ENCODE measurements around the gene ATP2A2.
"Not testable (repeated sequence)": the region's sequence is repeated elsewhere in the genome, so short reads cannot be mapped to it uniquely, and the experiment has no call there.

Gene ATP2A2

DNA sequence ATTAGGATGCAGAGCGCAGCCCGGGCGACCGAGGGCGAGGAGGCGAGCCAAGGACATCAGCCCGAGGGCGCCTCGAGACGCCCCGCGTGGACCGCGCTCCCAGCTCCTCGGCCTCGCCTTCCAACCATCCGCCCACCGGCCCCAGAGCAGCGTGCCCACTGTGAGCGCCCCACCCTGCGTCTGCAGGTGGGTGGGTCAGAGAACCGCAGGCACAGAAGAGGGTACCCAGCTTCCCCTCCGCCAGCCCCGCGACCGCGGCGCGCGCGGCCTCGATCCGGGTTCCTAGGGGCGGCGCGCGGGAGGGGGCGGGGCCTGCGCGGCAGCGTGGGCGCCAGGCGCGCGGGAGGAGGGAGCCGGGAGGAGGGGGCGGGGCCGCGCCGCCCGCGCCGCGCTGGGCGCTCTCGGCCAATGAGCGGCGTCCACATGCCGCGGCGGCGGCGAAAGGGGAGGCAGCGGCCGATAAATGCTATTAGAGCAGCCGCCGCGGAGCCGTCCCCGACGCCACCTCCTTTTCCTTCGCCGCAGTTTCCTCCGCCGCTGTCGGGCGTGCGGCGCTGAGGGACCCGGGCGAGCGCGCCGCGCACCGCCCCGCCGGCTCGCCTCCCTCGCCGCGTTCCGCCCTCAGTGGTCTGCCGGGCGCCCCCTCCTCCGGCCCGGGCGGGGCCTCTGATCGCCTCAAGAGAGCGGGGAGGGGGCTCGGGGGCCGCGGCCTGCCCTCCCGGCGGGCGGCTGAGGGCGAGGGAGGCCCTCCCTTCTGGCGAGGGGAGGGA lies at the start of gene ATP2A2:
Gene ATP2A2 (plus strand): TSS at position 469 of the 770 bp plus-strand sequence. CDS start 543 bp downstream, outside the sequence.
- peak; percentile 91 for DNase-seq

DNA sequence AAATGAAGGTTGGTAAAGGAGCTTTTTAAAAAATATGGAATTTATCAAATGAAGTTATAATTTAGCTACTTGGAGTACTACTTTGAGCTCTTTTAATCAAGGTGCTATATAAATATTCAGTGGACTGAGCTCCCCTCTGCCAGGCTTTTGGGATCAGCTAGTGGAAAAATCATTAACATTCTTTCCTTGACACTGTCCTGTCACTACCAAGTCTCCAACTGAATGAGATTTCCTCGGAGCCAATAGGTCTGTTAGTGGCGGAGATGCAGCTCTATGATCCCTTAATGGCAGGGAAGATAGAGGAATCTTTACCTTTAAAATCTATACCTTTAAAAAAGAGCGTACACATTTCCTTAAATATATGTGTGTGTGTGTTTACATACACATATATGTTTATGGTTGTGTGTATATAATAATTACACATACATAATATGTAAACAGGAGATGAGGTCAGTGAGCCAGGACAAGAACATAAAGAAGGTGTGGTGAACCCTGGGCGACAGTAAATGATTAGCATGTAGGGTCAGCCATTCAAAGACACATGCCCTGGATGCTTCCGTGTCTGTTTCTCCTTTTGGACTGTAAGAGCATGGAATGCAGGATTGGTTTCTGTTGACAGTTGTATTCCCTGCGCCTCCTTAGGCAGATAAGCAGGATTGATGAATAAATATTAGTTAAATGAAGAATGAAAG lies 47.7 kb upstream of the ATP2A2 start:
- no peak for DNase-seq

DNA sequence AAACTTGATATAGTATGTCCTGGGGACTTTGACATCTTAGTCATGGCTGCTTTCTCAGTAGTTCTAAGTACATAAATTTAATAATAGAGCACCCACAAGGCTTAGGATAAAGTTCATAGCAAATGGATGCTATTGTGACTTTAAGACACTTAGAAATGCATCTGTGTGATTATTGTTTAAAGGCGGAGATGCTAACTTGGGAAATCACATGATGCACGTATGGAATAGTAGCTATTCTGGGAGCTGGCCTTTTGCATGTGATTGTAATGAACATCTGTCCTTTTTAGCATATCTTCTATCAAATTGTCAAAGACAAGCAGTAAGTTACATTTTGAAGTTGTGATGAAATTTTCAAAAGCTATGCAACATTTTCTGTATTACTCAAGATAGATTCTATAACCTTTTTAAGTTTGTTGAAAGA lies 46.7 kb upstream of the ATP2A2 start:
- DNase-seq: no peak

DNA sequence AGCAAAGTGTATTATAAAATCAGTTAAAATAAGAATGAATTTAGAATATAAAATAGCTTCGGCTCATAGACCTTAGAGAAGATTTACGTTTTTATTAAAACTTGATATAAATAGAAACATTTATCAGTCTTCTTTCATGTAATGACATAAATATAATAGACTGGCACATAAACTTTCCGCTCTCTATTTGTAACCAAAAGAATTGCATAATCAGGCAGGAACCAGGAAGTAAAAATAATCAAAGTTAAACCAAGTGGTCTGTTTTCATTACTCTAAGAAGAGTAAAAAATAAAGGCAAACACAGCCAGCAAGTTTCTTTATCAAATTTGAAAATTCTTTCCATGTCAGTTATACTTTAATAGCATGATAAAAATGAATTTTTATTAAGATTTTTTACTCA lies 46.3 kb upstream of the ATP2A2 start:
- DNase-seq: no peak

GRCh38 chr12:110235383-110235782 lies 45.7 kb upstream of the ATP2A2 start:
- no peak for DNase-seq

- DNase-seq: no peak
These were observed 37.8 kb upstream of the ATP2A2 start for GRCh38 chr12:110243227-110243626.

DNA sequence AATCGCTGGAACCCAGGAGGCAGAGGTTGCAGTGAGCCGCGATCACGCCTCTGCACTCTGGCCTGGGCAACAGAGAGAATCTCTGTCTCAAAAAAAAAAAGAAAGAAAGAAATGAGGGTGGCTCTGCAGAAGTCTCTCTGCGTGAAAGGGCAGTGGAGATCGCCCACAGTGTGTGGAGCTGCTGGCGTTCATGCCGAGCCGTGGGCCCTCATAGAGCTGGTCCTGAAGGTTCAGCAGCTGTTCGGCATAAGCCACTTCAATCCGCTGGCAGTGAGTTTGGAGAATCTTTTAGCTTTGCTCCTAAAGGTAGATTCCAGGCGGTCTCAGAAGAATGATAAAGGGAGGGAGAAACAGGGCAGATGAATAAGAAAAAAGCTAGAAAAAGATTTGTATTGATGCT lies 36.7 kb upstream of the ATP2A2 start:
- DNase-seq: no peak

DNA sequence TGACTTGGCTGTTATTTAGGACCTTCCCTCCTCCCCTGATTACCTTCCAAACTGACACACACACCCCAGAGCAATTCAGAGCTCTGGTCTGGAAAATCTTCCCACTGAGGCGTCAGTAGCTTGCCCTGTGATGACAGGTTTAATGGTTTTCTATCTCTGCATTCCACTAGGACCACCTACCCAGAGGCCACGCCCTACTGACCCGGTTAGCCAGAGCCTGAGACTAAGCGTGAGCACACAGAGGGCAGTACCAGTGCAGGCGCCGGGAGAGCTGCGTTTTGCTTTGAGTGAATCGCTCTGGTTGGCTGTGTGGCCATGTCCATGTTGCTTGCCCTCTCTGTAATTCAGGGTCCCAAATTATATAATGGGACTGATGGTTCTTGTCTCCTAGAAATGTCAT lies 36.2 kb upstream of the ATP2A2 start:
- DNase-seq: no peak

DNA sequence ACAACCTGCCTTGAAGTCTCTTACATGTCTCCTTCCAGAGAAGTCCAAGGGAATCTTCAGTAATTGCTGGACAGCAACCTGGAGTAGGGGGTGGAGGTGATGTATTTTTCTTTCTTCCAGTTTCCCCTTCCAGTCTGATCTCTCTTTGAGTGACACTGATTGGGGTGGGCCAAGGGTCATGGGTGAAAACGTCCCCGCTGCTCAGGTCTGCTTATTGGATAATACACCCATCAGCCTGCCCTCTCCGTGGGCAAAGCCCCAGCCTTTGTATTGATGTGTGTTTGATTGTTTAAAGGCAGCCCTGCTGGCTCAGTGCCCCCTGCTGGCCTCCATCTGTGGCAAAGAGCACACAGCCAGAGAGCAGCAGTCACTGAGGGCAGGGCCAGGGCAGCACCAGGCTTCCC lies 35.7 kb upstream of the ATP2A2 start:
- peak; percentile 57 for DNase-seq

GRCh38 chr12:110246636-110247339 lies 34.3 kb upstream of the ATP2A2 start:
- no peak for DNase-seq

DNA sequence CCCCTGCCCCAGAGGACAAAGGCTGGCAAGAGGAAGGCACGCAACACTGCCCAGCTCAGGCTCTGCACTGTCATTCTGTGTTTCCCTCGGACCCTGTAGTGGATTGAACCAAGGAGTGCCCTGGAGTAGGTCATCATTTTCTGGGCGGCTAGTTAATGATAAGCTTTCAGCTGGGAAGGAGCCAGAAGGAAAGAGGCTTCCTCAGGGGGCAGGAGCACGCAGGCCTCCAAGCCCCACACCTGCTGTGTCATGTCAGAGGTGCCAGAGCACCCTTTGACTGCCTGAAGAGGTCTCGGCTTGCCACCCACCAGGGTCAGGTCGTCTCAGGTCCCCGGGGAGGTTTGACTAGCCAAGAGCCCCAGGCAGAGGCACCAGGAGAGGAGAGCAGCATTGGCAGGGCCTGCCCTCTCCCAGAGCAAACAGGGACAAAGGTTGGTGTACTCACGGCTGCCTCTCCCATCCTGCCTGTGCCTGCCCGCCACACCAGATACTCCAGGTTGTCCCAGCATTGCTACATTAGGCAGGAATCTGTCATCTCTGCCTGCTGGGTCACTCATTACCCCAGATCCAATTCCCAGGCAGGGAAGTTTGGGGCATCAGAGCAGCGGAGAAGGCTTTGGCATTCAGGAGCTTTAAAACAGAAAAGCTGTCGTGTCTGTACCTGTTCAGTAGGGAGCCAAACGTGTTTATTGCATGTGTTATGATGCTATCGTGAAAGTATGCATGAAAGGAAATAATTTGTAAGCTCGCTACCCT lies 33.5 kb upstream of the ATP2A2 start:
- DNase-seq: no peak

- no peak for DNase-seq
These were observed 33.0 kb upstream of the ATP2A2 start for GRCh38 chr12:110248096-110248447.

GRCh38 chr12:110249105-110249504 lies 31.9 kb upstream of the ATP2A2 start:
- no peak for DNase-seq

- DNase-seq: no peak
These were observed 31.3 kb upstream of the ATP2A2 start for GRCh38 chr12:110249716-110250225.

DNA sequence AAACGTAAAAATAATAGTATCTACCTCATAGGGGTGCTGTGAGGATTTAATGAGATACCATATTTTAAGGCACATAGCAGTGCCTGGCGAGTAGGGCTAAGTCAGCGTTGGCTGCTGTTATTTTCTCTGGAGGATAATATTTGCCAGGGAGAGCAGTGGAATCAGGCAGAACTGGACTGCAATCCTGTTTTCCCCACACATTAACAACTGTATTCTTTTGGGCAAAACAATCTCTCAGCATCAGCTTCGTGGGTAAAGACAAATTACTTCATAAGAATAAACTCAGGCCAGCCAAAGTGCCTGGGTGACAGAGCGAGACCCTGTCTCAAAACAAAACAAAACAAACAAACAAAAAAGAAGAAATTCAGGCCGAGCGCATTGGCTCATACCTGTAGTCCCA lies 29.7 kb upstream of the ATP2A2 start:
- no peak for DNase-seq

DNA sequence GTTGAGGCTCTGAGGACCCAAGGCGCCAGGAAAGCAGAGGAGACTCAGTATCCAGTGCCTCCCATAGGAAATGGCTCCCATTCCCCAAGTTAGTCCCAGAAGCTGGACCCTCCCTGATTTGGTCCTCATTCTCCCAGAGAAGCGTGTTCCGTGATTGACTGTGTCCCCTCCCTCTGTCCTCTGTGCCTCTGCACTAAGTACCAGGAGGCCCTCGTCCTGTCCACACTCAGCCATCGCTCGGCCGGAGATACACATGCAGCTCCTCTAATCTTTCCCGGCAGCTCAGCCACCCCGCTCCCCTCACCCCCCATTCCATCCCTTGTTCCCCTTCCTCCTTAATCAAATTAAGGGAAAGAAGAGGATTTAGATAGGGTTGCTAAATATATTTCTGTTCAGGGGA lies 28.3 kb upstream of the ATP2A2 start:
- no peak for DNase-seq

DNA sequence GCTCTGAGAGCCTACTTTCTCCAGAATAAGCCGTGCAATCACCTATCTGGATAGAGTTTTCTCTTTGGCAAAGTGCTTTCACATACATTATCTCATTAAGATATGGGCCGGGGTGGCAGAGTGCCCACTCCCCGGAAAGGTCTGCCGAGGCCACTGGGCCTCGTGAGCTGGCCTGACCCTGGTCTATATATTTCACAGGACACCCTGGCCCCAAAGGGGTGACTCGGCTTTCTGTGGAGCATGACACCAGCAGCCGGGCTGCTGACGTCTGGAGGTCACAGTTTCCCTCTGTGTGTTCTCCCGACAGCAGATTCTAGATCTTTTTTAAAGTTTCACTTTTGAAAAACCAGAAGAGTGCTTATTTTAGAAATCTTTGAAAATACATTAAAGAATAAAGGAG lies 27.9 kb upstream of the ATP2A2 start:
- DNase-seq: no peak

DNA sequence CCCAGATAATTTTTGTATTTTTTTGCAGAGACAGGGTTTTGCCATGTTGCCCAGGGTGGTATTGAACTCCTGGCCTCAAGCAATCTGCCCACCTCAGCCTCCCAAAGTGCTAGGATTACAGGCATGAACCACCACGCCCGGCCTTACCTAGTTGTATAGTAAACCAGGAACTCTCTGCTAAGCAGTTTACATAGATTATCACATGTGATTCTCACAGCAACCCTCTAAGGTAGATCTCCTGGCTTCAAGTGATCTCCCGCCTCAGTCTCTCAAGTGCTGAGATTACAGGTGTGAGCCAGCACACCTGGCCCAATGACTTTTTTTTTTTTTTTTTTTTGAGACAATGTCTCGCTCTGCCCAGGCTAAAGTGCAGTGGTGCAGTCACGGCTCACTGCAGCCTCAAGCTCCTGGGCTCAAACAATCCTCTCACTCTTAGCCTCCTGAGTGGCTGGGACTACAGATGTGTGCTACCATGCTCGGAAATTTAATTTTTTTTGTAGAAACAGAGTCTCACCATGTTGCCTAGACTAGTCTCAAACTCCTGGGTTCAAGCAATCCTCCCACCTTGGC lies 26.0 kb upstream of the ATP2A2 start:
- DNase-seq: no peak

DNA sequence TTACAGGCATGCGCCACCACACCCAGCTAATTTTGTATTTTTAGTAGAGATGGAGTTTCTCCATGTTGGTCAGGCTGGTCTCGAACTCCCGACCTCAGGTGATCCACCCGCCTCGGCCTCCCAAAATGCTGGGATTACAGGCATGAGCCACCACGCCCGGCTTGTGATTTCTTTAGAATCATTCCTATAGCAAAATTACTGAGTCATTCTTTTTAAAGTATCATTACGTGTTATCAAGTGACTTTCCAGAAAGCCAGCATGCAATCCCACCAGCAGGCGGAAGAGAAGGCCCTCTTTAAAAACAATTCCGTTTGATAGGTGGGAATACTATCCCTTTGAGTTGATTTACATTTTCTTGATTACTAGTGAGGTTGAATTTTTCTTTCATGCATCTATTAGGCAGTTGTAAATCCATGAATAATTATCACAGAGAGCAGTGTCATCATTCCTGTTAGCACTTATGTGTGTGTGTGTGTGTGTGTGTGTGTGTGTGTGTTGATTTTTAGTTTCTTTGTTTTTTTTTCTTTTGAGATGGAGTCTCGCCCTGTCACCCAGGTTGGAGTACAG lies 25.1 kb upstream of the ATP2A2 start:
- not testable (repeated sequence) for DNase-seq

DNA sequence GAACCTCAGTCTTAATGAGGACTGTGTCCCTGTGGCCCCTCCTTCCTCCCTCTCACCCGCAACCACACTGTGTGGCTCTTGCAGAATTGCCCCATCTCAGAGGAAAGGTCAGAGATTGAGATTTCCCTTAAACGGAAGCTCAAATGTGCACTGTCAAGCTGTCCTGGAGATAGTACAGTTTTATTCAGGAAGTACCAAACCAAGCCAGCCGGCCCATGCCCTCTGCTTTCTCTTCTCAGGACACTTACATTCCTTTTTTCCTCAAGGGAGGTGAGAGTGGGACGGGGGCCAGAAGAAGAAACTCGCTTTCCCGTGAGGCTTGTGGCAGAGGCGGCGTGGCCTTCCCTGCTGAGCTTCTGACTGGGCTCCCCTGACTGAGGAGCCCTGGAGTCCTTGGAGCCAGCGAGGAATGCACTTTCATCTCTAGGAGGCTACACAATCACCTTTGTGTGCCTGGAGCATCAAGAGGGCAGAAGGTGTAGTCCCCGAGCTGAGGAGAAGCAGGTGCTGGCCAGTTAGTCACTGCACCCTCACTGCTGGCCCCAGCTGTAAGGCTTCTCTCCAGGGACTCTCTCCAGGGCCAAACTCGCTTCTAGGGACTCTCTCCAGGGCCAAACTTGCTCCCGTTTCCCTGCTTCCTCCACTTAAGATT lies 24.1 kb upstream of the ATP2A2 start:
- DNase-seq: no peak

GRCh38 chr12:110258466-110258865 lies 22.6 kb upstream of the ATP2A2 start:
- no peak for DNase-seq

Measured in activated T-cell treated with anti-CD3 and anti-CD28 coated beads, Interleukin-2, amount 50 U/mL, for 1 hour (primary cell).